22Rv1 (cell line): ENCODE data around the gene DUOXA1.

Experiments
- H3K27ac ChIP-seq: fragments of 450-650 bp; 2 replicates; pipeline ENCODE4 v1.5.1; 2017
- ZFX ChIP-seq: fragments of 450-650 bp; IDR thresholded peaks from 2 replicates; pipeline ENCODE4 v1.6.1; 2017; ENCODE audit warnings: antibody characterized with exemption, borderline replicate concordance
- TF ChIP-seq, protein P1 (sequence below): fragments of 450-650 bp; IDR thresholded peaks from 2 replicates; pipeline ENCODE4 v1.5.1; 2017; ENCODE audit warnings: mild to moderate bottlenecking

The DUOXA1 gene

DNA sequence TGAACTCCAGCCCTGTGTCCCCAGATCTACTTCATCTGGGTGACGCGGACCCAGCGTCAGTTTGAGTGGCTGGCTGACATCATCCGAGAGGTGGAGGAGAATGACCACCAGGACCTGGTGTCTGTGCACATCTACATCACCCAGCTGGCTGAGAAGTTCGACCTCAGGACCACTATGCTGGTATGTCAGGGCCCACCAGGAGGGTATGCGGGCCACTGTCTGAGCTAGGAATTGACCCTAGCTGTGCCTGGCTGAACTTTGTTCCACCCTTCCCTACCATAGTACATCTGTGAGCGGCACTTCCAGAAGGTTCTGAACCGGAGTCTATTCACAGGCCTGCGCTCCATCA lies 33.8 kb upstream of the DUOXA1 start:
- TF ChIP-seq ZFX = no peak
- TF ChIP-seq, protein P1, sequence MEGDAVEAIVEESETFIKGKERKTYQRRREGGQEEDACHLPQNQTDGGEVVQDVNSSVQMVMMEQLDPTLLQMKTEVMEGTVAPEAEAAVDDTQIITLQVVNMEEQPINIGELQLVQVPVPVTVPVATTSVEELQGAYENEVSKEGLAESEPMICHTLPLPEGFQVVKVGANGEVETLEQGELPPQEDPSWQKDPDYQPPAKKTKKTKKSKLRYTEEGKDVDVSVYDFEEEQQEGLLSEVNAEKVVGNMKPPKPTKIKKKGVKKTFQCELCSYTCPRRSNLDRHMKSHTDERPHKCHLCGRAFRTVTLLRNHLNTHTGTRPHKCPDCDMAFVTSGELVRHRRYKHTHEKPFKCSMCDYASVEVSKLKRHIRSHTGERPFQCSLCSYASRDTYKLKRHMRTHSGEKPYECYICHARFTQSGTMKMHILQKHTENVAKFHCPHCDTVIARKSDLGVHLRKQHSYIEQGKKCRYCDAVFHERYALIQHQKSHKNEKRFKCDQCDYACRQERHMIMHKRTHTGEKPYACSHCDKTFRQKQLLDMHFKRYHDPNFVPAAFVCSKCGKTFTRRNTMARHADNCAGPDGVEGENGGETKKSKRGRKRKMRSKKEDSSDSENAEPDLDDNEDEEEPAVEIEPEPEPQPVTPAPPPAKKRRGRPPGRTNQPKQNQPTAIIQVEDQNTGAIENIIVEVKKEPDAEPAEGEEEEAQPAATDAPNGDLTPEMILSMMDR = no peak
- H3K27ac ChIP-seq = no peak overlapping the region

GRCh38 chr15:45162771-45163507 lies 33.3 kb upstream of the DUOXA1 start:
- H3K27ac ChIP-seq = no peak overlapping the region

GRCh38 chr15:45161666-45162065 lies 32.0 kb upstream of the DUOXA1 start:
- TF ChIP-seq, protein P1 = no peak
- no peak for TF ChIP-seq ZFX
- H3K27ac ChIP-seq = no peak overlapping the region

More at GRCh38 chr15:45162771-45163507, 33.3 kb upstream of the DUOXA1 start:
- TF ChIP-seq, protein P1 = peak; percentile 85
- TF ChIP-seq ZFX = no peak

DNA sequence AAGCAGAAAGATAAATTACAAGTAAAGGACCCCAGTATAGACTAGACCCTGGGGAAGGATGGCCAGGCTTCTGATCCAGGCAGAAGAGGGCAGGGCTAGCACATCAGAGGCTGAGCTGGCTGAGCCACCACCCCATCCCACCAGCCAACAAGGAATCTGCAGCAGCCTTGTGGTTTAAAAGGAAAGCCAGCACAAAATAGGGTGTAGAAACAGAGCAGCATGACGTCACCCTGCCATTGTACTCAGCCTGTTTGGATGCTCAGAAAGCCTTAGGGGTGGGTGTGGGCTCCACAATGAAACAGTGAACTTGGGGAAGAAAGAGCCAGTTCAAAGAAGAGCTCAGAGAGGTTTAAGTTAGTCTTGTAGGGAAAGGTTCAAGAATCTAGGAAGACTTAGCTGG lies 28.3 kb upstream of the DUOXA1 start:
- TF ChIP-seq, protein P1 = no peak
- TF ChIP-seq ZFX = no peak
- H3K27ac ChIP-seq = no peak overlapping the region

GRCh38 chr15:45156744-45157455 lies 27.2 kb upstream of the DUOXA1 start:
- TF ChIP-seq, protein P1 = no peak
- TF ChIP-seq ZFX = no peak
- no peak overlapping the region for H3K27ac ChIP-seq

DNA sequence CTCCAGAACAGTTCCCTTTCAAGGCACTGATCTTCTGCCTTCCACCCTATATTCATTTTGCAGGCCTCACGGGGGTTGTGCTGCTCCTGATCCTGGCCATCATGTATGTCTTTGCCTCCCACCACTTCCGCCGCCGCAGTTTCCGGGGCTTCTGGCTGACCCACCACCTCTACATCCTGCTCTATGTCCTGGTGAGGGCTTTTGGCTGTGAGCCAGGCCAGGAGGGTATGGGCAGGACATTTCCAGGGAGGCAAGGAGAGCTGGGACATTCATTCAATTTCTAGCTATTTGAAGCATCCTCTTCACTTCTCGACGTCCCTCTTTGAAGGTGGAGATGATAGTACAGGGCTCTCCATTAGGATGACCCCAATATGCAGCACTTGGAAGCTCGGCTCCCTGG lies 26.1 kb upstream of the DUOXA1 start:
- H3K27ac ChIP-seq = no peak overlapping the region
- TF ChIP-seq, protein P1 = no peak
- TF ChIP-seq ZFX = no peak
